Mucosa of stomach (tissue), 1 donor: Measurements from ENCODE around the gene RAB34.
"Not testable (repeated sequence)": the region's sequence is repeated elsewhere in the genome, so short reads cannot be mapped to it uniquely, and the experiment has no call there.

ENCODE experiments used
- H3K27me3 ChIP-seq: one replicate; pipeline ENCODE4 v1.7.0; 2013; ENCODE audit warnings: mild to moderate bottlenecking, low read length; ENCODE audit not compliant: control insufficient read depth, insufficient read depth
- H3K36me3 ChIP-seq: one replicate; pipeline ENCODE4 v1.7.0; 2013; ENCODE audit warnings: low read length; ENCODE audit not compliant: control insufficient read depth, insufficient read depth
- H3K4me1 ChIP-seq: one replicate; pipeline ENCODE4 v1.7.0; 2013; ENCODE audit warnings: mild to moderate bottlenecking, low read length; ENCODE audit not compliant: control insufficient read depth, insufficient read depth
- H3K4me3 ChIP-seq: one replicate; pipeline ENCODE4 v1.7.0; 2013; ENCODE audit warnings: low read length
- H3K9ac ChIP-seq: one replicate; pipeline ENCODE4 v1.7.0; 2013; ENCODE audit warnings: mild to moderate bottlenecking, low read length, moderate library complexity
- H3K9me3 ChIP-seq: one replicate; pipeline ENCODE4 v1.7.0; 2013; ENCODE audit warnings: mild to moderate bottlenecking, low read length, moderate library complexity; ENCODE audit not compliant: control insufficient read depth
- donor health status: Pancreatic carcinoma.

The RAB34 gene

GRCh38 chr17:28743243-28744103 is 25.8 kb upstream of the RAB34 start, which contains the start of gene TRAF4:
TRAF4 (plus strand) TSS chr17:28744011; CDS start chr17:28744113, 102 bp downstream.
- H3K9me3 ChIP-seq = no peaks in the 10 kb centered on the region
- H3K4me1 ChIP-seq = peaks cover 61% of the 10 kb centered on the region
- H3K36me3 ChIP-seq = peaks cover 14% of the 10 kb centered on the region
- peak within 1 kb of the TSS; percentile 99 for H3K9ac ChIP-seq
- peak within 1 kb of the TSS; percentile 85 for H3K4me3 ChIP-seq
- H3K27me3 ChIP-seq = no peaks in the 10 kb centered on the region

GRCh38 chr17:28741358-28742349 is 24.0 kb upstream of the RAB34 start:
- H3K9ac ChIP-seq = peak overlapping the region; percentile 24
- no peak overlapping the region for H3K4me3 ChIP-seq
- H3K4me1 ChIP-seq = peaks cover 52% of the 10 kb centered on the region
- H3K27me3 ChIP-seq = no peaks in the 10 kb centered on the region
- H3K9me3 ChIP-seq = no peaks in the 10 kb centered on the region
- H3K36me3 ChIP-seq = no peaks in the 10 kb centered on the region

GRCh38 chr17:28740406-28741357 is 23.0 kb upstream of the RAB34 start:
- H3K36me3 ChIP-seq = no peaks in the 10 kb centered on the region
- H3K9me3 ChIP-seq = no peaks in the 10 kb centered on the region
- H3K27me3 ChIP-seq = no peaks in the 10 kb centered on the region
- no peak overlapping the region for H3K9ac ChIP-seq
- H3K4me3 ChIP-seq = no peak overlapping the region
- peaks cover 42% of the 10 kb centered on the region for H3K4me1 ChIP-seq

- Histone ChIP-seq H3K4me1 (peaks cover 48% of the 10 kb centered on the region), H3K4me3 (no peak overlapping the region), H3K9me3 (no peaks in the 10 kb centered on the region), H3K27me3 (no peaks in the 10 kb centered on the region), H3K9ac (no peak overlapping the region), H3K36me3 (no peaks in the 10 kb centered on the region)
These were observed 21.2 kb upstream of the RAB34 start for GRCh38 chr17:28738680-28739384.

- Histone ChIP-seq H3K9me3 (no peaks in the 10 kb centered on the region), H3K9ac (no peak overlapping the region), H3K4me1 (peaks cover 45% of the 10 kb centered on the region), H3K4me3 (no peak overlapping the region), H3K36me3 (no peaks in the 10 kb centered on the region), H3K27me3 (no peaks in the 10 kb centered on the region)
These were observed 20.4 kb upstream of the RAB34 start for GRCh38 chr17:28737770-28738679.

- Histone ChIP-seq H3K4me3 (no peak overlapping the region), H3K9me3 (no peaks in the 10 kb centered on the region), H3K27me3 (no peaks in the 10 kb centered on the region), H3K4me1 (peaks cover 38% of the 10 kb centered on the region), H3K36me3 (no peaks in the 10 kb centered on the region), H3K9ac (no peak overlapping the region)
These were observed 19.6 kb upstream of the RAB34 start for GRCh38 chr17:28737316-28737715.

- not testable (repeated sequence) for H3K9ac ChIP-seq, H3K27me3 ChIP-seq, H3K4me3 ChIP-seq, H3K9me3 ChIP-seq, H3K36me3 ChIP-seq
- peaks cover 26% of the 10 kb centered on the region for H3K4me1 ChIP-seq
These were observed 18.5 kb upstream of the RAB34 start for GRCh38 chr17:28735913-28736769.

GRCh38 chr17:28735242-28735722 is 17.6 kb upstream of the RAB34 start:
- Histone ChIP-seq H3K36me3 (no peaks in the 10 kb centered on the region), H3K9ac (no peak overlapping the region), H3K9me3 (no peaks in the 10 kb centered on the region)

GRCh38 chr17:28734712-28735241 is 17.1 kb upstream of the RAB34 start:
- Histone ChIP-seq H3K27me3 (no peaks in the 10 kb centered on the region), H3K9ac (no peak overlapping the region), H3K4me3 (no peak overlapping the region), H3K9me3 (no peaks in the 10 kb centered on the region), H3K4me1 (peaks cover 23% of the 10 kb centered on the region), H3K36me3 (no peaks in the 10 kb centered on the region)

More at GRCh38 chr17:28735242-28735722, 17.6 kb upstream of the RAB34 start:
- peaks cover 20% of the 10 kb centered on the region for H3K4me1 ChIP-seq
- no peaks in the 10 kb centered on the region for H3K27me3 ChIP-seq
- no peak overlapping the region for H3K4me3 ChIP-seq
